GM21526 (cell line): ENCODE results near the gene DGKZ.

Source experiments
- ATAC-seq: cut with Tn5 transposase; IDR thresholded peaks from one replicate; pipeline ENCODE4 v1.9.1; 2021; ENCODE audit warnings: moderate library complexity; ENCODE audit not compliant: unreplicated experiment, low FRiP score

The DGKZ gene

DNA sequence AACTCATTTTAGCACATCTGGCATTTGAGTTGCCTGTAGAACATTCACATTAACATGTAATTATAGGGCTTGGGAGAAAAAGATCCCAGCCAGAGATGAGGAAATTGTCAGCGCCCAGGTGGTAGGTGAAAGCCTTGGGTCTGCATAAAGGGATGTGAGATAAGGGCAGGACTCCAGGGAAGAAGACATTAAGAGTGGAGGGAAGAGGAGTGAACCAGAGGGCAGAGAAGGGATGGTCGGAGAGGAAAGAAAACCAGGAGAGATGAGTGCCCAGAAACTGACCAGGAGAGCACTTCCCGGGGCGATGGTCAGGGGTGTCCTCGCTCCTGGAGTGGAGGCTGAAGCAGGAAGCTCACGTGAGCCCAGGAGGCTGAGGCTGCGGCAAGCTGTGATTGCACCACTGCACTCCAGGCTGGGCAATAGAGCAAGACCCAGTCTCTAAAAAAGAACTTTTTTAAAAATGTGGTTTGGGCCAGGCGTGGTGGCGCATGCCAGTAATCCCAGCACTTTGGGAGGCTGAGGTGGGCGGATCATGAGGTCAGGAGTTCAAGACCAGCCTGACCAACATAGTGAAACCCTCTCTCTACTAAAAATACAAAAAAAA is 20.3 kb upstream of the DGKZ start:
- no peak for ATAC-seq

GRCh38 chr11:46327829-46328228 is 19.4 kb upstream of the DGKZ start:
- ATAC-seq, result no peak

- ATAC-seq, result no peak
Observed at GRCh38 chr11:46330154-46330553, 17.1 kb upstream of the DGKZ start.

GRCh38 chr11:46330563-46331281 is 16.5 kb upstream of the DGKZ start:
- no peak for ATAC-seq

DNA sequence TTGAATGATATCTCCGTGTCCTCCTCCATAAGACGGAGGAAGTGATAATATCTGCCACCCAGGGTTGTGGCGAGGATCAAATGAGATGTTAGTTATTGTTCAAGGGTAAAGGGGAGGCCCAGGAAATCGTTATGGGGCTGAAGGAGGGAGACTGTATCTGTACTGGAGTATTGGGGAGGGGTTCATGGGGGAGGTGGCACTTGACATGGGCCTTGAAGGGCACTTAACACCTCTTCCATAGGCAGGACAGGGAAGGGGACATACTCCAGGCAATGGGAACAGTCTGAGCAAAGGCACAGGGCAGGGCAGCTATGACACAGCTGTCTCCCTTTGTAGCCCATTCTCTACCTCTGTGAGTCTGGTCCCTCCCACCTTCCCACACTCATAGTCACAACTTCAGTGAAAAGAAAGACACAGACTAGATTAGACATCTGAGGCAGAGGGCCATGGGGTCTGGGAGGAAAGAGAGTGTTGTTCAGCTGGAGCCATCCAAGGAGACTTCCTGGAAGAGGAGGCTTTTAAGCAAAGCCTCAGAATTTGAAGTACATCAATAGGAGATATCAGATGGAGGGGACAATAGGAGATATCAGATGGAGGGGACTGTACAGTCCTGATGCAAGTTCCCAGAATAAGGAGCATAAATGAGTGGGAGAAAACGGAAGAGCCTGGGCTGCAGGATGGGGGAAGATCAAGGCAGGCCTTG is 15.8 kb upstream of the DGKZ start:
- no peak for ATAC-seq

DNA sequence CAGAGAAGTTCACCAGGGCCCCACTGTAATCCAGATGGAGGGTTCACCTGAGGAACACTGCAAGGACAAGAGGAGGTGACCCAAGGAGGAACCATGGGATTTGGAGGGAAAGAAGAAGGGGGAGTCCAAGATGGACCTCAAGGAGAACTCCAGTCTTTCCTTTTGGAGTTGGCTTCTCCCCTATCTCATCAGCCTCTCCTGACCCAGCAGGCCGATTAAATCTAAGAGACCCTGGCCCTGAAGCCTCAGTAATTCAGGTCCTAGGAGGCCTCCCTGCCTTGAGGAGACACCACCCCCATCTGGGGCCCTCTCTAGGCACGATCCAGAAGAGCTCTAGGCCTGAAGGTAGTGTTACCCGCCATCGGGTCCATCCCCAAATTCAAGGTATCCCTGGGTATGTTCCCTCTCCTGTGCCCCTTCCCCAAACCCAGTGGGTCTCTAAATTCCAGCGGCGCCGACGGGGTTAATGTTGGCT is 15.1 kb upstream of the DGKZ start:
- ATAC-seq, result no peak

DNA sequence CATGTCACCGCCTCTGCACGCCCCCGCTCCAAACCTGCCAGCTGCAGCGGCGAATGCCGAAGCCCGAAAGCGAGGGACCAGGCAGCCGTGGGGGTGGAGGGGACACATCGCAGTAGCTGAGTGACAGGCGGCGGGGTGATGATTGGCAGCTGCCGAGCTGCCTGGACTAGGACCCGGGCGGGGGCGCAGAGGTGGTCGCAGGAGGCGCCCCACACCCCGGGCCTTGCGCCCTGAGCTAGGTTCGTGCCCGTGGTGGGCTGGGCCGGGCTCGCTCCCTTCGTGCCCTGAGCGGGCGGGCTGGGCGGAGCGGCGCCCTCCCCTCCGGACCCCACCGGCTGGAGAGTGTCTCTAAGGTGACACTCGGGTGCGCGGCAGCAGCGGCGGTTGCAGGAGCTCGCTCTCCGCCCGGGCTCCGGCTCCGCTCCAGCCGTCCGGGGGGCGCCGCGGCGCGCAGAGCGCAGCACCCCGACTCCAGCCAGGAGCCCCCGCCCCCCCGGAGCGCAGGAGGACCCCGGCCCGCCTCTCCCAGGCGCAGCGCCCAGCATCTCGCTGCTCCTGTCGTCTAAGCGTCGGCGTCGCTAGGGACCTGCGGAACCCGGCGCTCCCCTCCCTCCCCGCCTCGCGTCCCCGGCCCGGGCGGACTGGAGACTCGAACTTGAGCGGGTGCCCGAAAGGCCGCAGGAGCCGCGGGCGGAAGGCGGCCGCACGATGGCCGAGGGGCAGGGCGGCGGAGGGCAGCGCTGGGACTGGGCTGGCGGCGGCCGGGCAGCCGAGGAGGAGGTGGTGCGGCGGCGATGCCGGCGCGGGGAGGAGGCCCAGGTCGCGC is 14.5 kb upstream of the DGKZ start:
- ATAC-seq, result no peak

GRCh38 chr11:46333394-46333947 is 13.8 kb upstream of the DGKZ start:
- no peak for ATAC-seq

- no peak for ATAC-seq
Observed at GRCh38 chr11:46334211-46334610, 13.1 kb upstream of the DGKZ start.

DNA sequence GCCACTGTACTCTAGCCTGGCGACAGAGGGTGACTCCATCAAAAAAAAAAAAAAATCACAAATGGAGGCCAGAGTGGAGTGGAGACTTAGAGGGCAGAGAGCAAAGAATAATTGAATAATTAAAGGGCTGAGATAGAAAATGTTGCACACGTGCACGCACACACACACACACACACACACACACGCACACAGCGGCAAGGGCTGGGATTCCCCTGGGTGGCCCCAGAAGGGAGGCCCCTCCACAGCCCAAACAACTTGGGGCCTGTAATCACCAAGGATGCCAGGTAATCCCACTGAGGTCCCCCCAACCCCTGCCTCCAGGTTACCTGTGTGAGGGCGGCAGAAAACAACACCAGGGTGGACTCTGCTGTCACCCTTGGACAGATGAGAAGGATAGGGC is 12.0 kb upstream of the DGKZ start:
- ATAC-seq, result no peak

- no peak for ATAC-seq
Observed at GRCh38 chr11:46335890-46336562, 11.2 kb upstream of the DGKZ start.

- no peak for ATAC-seq
Observed at GRCh38 chr11:46336563-46337180, 10.6 kb upstream of the DGKZ start.

DNA sequence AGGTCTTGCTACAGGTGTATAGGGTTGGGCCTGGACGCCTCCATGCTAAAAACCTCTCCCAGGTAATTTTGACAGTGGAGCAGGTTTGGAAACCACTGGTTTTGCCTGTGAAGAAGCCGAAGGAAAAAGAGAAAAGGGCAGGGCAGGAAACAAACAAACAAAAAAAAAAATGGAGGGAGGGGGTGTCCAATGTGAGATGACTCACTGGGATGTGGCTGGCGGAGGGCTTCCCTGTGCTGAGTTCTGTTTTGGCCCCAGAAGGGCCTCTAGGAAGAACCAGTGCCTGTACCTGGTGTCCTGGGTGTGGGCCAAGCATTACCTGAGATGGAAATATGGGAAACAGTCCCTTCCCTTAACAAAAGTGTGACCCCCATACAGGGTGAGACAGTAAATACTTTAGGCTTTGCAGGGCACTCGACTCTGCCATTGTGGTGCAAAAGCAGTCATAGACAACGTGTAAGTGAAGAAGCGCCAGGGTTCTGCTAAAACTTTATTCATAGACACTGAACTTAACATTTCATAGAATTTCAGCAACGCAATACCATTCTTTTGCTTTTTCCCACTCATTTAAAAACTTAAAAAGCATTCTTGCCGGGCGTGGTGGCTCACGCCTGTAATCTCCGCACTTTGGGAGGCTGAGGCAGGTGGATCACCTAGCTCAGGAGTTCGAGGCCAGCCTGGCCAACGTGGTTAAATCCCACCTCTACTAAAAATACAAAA is 9.5 kb upstream of the DGKZ start:
- ATAC-seq, result no peak

GRCh38 chr11:46338636-46338987 is 8.7 kb upstream of the DGKZ start:
- ATAC-seq, result no peak

DNA sequence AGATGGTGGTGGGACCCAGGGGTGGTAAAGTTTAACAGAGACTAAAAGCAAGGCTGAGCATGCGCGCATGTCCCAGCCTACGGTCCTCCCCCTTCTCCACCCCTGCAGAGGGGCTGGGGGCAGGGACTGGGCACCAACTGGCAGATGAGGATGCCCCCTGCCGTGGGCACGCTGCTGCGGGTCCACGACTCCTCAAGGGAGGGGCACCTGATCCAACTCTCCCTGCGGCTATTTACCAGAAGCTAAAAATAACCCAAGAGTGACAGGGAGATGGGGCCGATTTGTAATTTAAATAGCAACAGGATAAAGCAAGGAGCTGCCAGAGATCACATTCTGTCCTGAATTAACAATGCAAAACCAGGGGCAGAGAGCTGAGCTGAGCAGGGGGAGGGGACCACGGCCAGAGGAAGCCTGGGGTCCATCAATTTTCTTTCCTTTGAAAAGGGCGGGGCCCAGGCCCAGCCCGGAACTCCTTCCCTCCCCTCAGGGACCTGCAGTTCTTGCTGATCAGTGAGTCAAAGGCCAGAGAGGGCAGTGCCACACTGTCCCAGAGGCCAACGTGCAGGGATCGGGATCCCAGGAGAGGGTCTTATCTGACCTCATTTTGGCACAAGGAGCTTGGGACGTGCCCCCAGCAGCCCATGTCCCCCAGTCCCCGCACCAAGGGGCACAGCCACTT is 8.1 kb upstream of the DGKZ start:
- no peak for ATAC-seq

- no peak for ATAC-seq
Observed at GRCh38 chr11:46339816-46340215, 7.4 kb upstream of the DGKZ start.

DNA sequence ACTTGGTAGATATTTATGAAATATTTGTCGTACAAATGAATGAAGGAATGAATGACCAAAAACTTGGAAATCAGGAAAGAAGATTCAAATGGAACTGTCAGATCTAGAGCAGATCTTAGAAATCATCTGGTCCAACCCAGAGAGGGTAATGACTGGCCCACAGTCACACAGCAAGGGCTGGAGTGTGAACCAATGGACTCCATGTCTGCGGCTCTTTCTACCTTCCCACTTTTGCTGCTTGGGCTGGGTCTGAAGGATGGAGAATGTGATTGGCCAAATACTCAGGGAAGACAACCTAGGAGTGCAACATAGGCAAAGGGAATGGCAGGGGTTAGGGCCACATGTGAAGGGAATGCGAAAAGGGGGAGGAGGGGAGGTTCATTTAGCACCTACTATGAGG is 5.8 kb upstream of the DGKZ start:
- no peak for ATAC-seq

- no peak for ATAC-seq
Observed at GRCh38 chr11:46342239-46342638, 5.0 kb upstream of the DGKZ start.

DNA sequence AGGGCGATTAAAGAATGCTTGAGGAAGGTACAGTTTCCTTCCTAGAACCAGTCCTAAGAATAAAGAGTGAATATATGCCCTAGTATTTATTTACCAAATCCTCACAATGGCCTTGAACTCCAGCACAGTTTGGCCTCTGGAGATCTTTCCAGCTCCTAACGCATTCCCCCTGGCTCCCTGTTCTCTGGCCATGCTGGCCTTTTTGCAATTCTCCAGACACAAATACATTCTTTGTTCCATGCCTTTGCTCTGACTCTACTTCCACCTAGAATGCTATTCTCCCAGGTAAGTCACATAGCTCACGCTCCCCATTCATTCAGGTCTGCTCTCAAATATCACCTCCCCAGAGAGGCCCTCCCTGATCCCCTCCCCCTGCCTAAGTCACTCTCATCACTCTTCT is 3.7 kb upstream of the DGKZ start:
- ATAC-seq, result no peak
